ENCODE data around the gene LAG3.

LAG3 gene

DNA sequence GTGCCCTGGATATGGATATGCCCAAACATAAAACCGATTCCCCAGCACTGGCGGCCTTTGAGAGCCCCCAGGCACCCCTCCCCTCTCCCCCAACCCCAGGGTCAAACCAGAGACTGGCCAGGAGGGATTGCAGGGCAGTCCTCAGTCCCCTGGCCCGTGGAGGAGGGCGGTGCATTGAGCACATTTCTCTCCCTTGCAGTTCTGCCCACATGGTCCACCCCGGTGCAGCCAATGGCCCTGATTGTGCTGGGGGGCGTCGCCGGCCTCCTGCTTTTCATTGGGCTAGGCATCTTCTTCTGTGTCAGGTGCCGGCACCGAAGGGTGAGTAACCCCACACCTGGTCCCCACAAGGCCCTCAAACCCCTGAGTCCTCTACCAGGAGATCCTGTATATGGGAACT lies 45.9 kb downstream of the LAG3 start:
- H3K27me3 ChIP-seq (ENCODE audit: control insufficient read depth, low read length), result peaks cover 53% of the 10 kb centered on the region
- TF ChIP-seq, protein P1, sequence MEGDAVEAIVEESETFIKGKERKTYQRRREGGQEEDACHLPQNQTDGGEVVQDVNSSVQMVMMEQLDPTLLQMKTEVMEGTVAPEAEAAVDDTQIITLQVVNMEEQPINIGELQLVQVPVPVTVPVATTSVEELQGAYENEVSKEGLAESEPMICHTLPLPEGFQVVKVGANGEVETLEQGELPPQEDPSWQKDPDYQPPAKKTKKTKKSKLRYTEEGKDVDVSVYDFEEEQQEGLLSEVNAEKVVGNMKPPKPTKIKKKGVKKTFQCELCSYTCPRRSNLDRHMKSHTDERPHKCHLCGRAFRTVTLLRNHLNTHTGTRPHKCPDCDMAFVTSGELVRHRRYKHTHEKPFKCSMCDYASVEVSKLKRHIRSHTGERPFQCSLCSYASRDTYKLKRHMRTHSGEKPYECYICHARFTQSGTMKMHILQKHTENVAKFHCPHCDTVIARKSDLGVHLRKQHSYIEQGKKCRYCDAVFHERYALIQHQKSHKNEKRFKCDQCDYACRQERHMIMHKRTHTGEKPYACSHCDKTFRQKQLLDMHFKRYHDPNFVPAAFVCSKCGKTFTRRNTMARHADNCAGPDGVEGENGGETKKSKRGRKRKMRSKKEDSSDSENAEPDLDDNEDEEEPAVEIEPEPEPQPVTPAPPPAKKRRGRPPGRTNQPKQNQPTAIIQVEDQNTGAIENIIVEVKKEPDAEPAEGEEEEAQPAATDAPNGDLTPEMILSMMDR (IDR thresholded peaks at IDR 0.05; ENCODE audit: low read depth, low read length, poor library complexity, severe bottlenecking), result no peak
- no peak for TF ChIP-seq EZH2phosphoT487 (IDR thresholded peaks at IDR 0.05; ENCODE audit: borderline replicate concordance, low read length)
- no peak overlapping the region for H3K4me2 ChIP-seq (ENCODE audit: low read length)
- no peak overlapping the region for H3K4me3 ChIP-seq (ENCODE audit: low read length)
- H3K4me1 ChIP-seq (ENCODE audit: control insufficient read depth, low read length), result peaks cover 15% of the 10 kb centered on the region
- no peaks in the 10 kb centered on the region for H3K9me2 ChIP-seq (replicated peaks; ENCODE audit: control insufficient read depth, low read length)
- no peaks in the 10 kb centered on the region for H3K79me2 ChIP-seq (ENCODE audit: control insufficient read depth, low read length)
- H3K27ac ChIP-seq (ENCODE audit: low read depth, low read length), result no peak overlapping the region
- H3K36me3 ChIP-seq (ENCODE audit: control insufficient read depth, low read length), result no peaks in the 10 kb centered on the region
- no peaks in the 10 kb centered on the region for H3K9me3 ChIP-seq (ENCODE audit: control insufficient read depth, insufficient read depth, low read length)
- no peaks in the 10 kb centered on the region for H4K20me1 ChIP-seq (ENCODE audit: control insufficient read depth, insufficient read depth, low read depth, low read length)
- H3F3A ChIP-seq (ENCODE audit: control insufficient read depth, insufficient read depth), result no peaks in the 10 kb centered on the region

DNA sequence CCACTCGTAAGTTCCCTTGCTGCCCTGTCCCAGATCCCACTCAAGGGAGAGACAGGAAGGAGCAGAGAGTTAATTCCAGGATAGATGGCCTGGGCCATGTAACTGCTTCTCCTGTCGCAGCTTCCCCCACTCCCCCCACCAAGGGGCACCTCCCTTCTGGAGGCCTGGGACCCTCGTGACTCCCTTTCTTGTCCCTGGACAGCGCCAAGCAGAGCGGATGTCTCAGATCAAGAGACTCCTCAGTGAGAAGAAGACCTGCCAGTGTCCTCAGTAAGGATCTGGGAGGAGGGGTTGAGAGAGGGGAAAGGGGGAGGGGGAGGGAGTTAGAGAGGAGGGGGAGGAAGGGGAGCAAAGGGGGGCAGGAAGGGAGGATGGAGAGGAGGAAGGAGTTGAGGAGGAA lies 46.3 kb downstream of the LAG3 start:
- H3K4me1 ChIP-seq (ENCODE audit: control insufficient read depth, low read length), result peaks cover 11% of the 10 kb centered on the region
- no peaks in the 10 kb centered on the region for H3K79me2 ChIP-seq (ENCODE audit: control insufficient read depth, low read length)
- no peaks in the 10 kb centered on the region for H3F3A ChIP-seq (ENCODE audit: control insufficient read depth, insufficient read depth)
- H3K4me3 ChIP-seq (ENCODE audit: low read length), result no peak overlapping the region
- H3K4me2 ChIP-seq (ENCODE audit: low read length), result no peak overlapping the region
- H3K36me3 ChIP-seq (ENCODE audit: control insufficient read depth, low read length), result no peaks in the 10 kb centered on the region
- H3K27me3 ChIP-seq (ENCODE audit: control insufficient read depth, low read length), result peaks cover 53% of the 10 kb centered on the region
- no peaks in the 10 kb centered on the region for H4K20me1 ChIP-seq (ENCODE audit: control insufficient read depth, insufficient read depth, low read depth, low read length)
- H3K9me2 ChIP-seq (replicated peaks; ENCODE audit: control insufficient read depth, low read length), result no peaks in the 10 kb centered on the region
- no peaks in the 10 kb centered on the region for H3K9me3 ChIP-seq (ENCODE audit: control insufficient read depth, insufficient read depth, low read length)
- no peak overlapping the region for H3K27ac ChIP-seq (ENCODE audit: low read depth, low read length)
- no peak for TF ChIP-seq EZH2phosphoT487 (IDR thresholded peaks at IDR 0.05; ENCODE audit: borderline replicate concordance, low read length)
- TF ChIP-seq, protein P1 (IDR thresholded peaks at IDR 0.05; ENCODE audit: low read depth, low read length, poor library complexity, severe bottlenecking), result no peak

DNA sequence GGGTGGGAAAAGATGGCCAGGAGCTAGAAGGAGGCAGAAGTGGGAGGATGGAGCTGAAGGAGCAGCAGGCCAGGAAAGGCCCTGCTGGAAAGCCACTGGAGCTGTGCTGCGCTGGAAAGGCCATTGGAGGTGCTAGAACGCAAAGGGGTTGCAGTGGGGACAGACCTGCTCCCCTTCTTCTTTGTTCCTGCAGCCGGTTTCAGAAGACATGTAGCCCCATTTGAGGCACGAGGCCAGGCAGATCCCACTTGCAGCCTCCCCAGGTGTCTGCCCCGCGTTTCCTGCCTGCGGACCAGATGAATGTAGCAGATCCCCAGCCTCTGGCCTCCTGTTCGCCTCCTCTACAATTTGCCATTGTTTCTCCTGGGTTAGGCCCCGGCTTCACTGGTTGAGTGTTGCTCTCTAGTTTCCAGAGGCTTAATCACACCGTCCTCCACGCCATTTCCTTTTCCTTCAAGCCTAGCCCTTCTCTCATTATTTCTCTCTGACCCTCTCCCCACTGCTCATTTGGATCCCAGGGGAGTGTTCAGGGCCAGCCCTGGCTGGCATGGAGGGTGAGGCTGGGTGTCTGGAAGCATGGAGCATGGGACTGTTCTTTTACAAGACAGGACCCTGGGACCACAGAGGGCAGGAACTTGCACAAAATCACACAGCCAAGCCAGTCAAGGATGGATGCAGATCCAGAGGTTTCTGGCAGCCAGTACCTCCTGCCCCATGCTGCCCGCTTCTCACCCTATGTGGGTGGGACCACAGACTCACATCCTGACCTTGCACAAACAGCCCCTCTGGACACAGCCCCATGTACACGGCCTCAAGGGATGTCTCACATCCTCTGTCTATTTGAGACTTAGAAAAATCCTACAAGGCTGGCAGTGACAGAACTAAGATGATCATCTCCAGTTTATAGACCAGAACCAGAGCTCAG lies 47.0 kb downstream of the LAG3 start:
- Histone ChIP-seq H3K27me3 (ENCODE audit: control insufficient read depth, low read length) (peaks cover 50% of the 10 kb centered on the region), H4K20me1 (ENCODE audit: control insufficient read depth, insufficient read depth, low read depth, low read length) (no peaks in the 10 kb centered on the region), H3K4me3 (ENCODE audit: low read length) (no peak overlapping the region), H3K27ac (ENCODE audit: low read depth, low read length) (no peak overlapping the region), H3K4me1 (ENCODE audit: control insufficient read depth, low read length) (peaks cover 10% of the 10 kb centered on the region), H3K79me2 (ENCODE audit: control insufficient read depth, low read length) (no peaks in the 10 kb centered on the region), H3K9me3 (ENCODE audit: control insufficient read depth, insufficient read depth, low read length) (no peaks in the 10 kb centered on the region), H3K36me3 (ENCODE audit: control insufficient read depth, low read length) (no peaks in the 10 kb centered on the region), H3K9me2 (replicated peaks; ENCODE audit: control insufficient read depth, low read length) (no peaks in the 10 kb centered on the region), H3K4me2 (ENCODE audit: low read length) (no peak overlapping the region), H3F3A (ENCODE audit: control insufficient read depth, insufficient read depth) (no peaks in the 10 kb centered on the region)
- no peak for TF ChIP-seq EZH2phosphoT487 (IDR thresholded peaks at IDR 0.05; ENCODE audit: borderline replicate concordance, low read length)
- TF ChIP-seq, protein P1 (IDR thresholded peaks at IDR 0.05; ENCODE audit: low read depth, low read length, poor library complexity, severe bottlenecking), result no peak

Measured in DOHH2 (cell line).